IMR-90 (cell line): ENCODE results near the gene NCKAP5. TPM values are rescaled to one million over a fixed set of nuclear protein-coding genes. Genes with fewer than 3 reads are reported as not detected.

Source experiments
- ATAC-seq: fragments of 200-7000 bp; cut with Tn5 transposase; 2 replicates; pipeline ENCODE4 v1.9.1; 2020; ENCODE audit warnings: low read depth, mild to moderate bottlenecking, moderate library complexity
- BruUV-seq: library from RNA; stranded (reverse); fragments of 400-500 nt; replicated peaks from 2 replicates; lab custom pipeline; 2021; lab: Mats Ljungman, UMichigan
- CTCF ChIA-PET: fragments of 300-600 bp; formaldehyde crosslinking; extraction: SDS; loops from one replicate; lab custom pipeline; 2021; ENCODE audit warnings: antibody characterized with exemption; lab: Yijun Ruan, JAX
- POLR2A ChIA-PET: fragments of 300-600 bp; sonication (Branson Sonifier 250); formaldehyde crosslinking; loops from one replicate; lab custom pipeline; 2022; ENCODE audit warnings: antibody characterized with exemption; ENCODE audit not compliant: unreplicated experiment; lab: Charles Lee
- DNase-seq: peaks from one replicate; pipeline ENCODE4 v3.0.0; 2013
- H2AFZ ChIP-seq: replicated peaks from 2 replicates; pipeline ENCODE3; 2013; ENCODE audit warnings: low read length, mild to moderate bottlenecking; ENCODE audit not compliant: poor library complexity
- H2AK5ac ChIP-seq: 2 replicates; pipeline ENCODE4 v1.6.1; 2013; ENCODE audit warnings: low read depth, low read length, inconsistent platforms
- H2AK9ac ChIP-seq: replicated peaks from 2 replicates; pipeline ENCODE3; 2013; ENCODE audit warnings: mild to moderate bottlenecking, low read depth, low read length, moderate library complexity; ENCODE audit not compliant: poor library complexity
- H2BK120ac ChIP-seq: 2 replicates; pipeline ENCODE4 v1.6.1; 2013; ENCODE audit warnings: low read depth, low read length, inconsistent platforms
- H2BK15ac ChIP-seq: 3 replicates; pipeline ENCODE4 v1.6.1; 2013; ENCODE audit warnings: low read depth, low read length, inconsistent platforms
- H2BK20ac ChIP-seq: 2 replicates; pipeline ENCODE4 v1.6.1; 2013; ENCODE audit warnings: low read depth, mild to moderate bottlenecking, inconsistent platforms, low read length, moderate library complexity
- H2BK5ac ChIP-seq: 2 replicates; pipeline ENCODE4 v1.6.1; 2013; ENCODE audit warnings: mild to moderate bottlenecking, low read depth, low read length, inconsistent platforms; ENCODE audit not compliant: poor library complexity, severe bottlenecking
- H3K14ac ChIP-seq: replicated peaks from 2 replicates; pipeline ENCODE4 v1.6.1; 2013; ENCODE audit warnings: low read depth, low read length, inconsistent platforms
- H3K18ac ChIP-seq: 2 replicates; pipeline ENCODE4 v1.6.1; 2013; ENCODE audit warnings: low read depth, low read length, control low read depth
- H3K23ac ChIP-seq: 2 replicates; pipeline ENCODE4 v1.6.1; 2013; ENCODE audit warnings: low read depth, low read length, inconsistent platforms
- H3K27ac ChIP-seq: 2 replicates; pipeline ENCODE4 v1.5.1; 2013; ENCODE audit warnings: mild to moderate bottlenecking, control low read depth, low read length; ENCODE audit not compliant: insufficient read depth
- H3K27me3 ChIP-seq: 2 replicates; pipeline ENCODE4 v1.6.1; 2013; ENCODE audit warnings: low read length; ENCODE audit not compliant: control insufficient read depth, insufficient read depth
- H3K36me3 ChIP-seq: 2 replicates; pipeline ENCODE4 v1.6.1; 2013; ENCODE audit warnings: low read length, mixed read lengths; ENCODE audit not compliant: control insufficient read depth, insufficient read depth
- H3K4ac ChIP-seq: 2 replicates; pipeline ENCODE4 v1.6.1; 2013; ENCODE audit warnings: low read depth, low read length, inconsistent platforms
- H3K4me1 ChIP-seq: 2 replicates; pipeline ENCODE4 v1.6.1; 2013; ENCODE audit warnings: low read length, mixed read lengths; ENCODE audit not compliant: control insufficient read depth, insufficient read depth
- H3K4me2 ChIP-seq: 2 replicates; pipeline ENCODE4 v1.6.1; 2013; ENCODE audit warnings: low read depth, mild to moderate bottlenecking, control low read depth, low read length, moderate library complexity
- H3K4me3 ChIP-seq: 2 replicates; pipeline ENCODE4 v1.5.1; 2013; ENCODE audit warnings: low read depth, mild to moderate bottlenecking, control low read depth, low read length, moderate library complexity; ENCODE audit not compliant: insufficient read depth
- H3K56ac ChIP-seq: 2 replicates; pipeline ENCODE4 v1.6.1; 2013; ENCODE audit warnings: low read length, inconsistent platforms; ENCODE audit not compliant: insufficient read depth; ENCODE audit errors: extremely low read depth
- H3K79me1 ChIP-seq, 2 experiments: 2 replicates each; pipeline ENCODE4 v1.6.1; 2013; ENCODE audit warnings: low read length in 2 of 2, inconsistent platforms in 1 of 2, low read depth in 1 of 2
- H3K9ac ChIP-seq: 2 replicates; pipeline ENCODE4 v1.6.1; 2013; ENCODE audit warnings: low read depth, low read length, control low read depth
- H3K9me1 ChIP-seq: 2 replicates; pipeline ENCODE4 v1.6.1; 2013; ENCODE audit warnings: low read length, inconsistent platforms; ENCODE audit not compliant: insufficient read depth
- H3K9me3 ChIP-seq: 2 replicates; pipeline ENCODE4 v1.6.1; 2013; ENCODE audit warnings: low read length; ENCODE audit not compliant: control insufficient read depth, insufficient read depth
- H4K20me1 ChIP-seq: 2 replicates; pipeline ENCODE4 v1.6.1; 2013; ENCODE audit warnings: low read length, inconsistent platforms; ENCODE audit not compliant: insufficient read depth
- H4K5ac ChIP-seq: 2 replicates; pipeline ENCODE4 v1.6.1; 2013; ENCODE audit warnings: mild to moderate bottlenecking, low read depth, low read length, control low read depth
- H4K8ac ChIP-seq, 2 experiments: 2 replicates each; pipeline ENCODE4 v1.6.1; 2013; ENCODE audit warnings: low read depth in 2 of 2, low read length in 2 of 2, control low read depth in 1 of 2, inconsistent platforms in 1 of 2
- H4K91ac ChIP-seq: 2 replicates; pipeline ENCODE4 v1.6.1; 2013; ENCODE audit warnings: low read depth, low read length, inconsistent platforms; ENCODE audit not compliant: insufficient read depth
- CEBPB ChIP-seq: IDR thresholded peaks from 2 replicates; pipeline ENCODE4 v1.6.1; 2012; ENCODE audit warnings: low read depth, low read length, improper control_type of control experiment
- CHD1 ChIP-seq: IDR thresholded peaks from 2 replicates; pipeline ENCODE4 v1.6.1; 2012; ENCODE audit warnings: low read depth, low read length, improper control_type of control experiment
- FOS ChIP-seq: fragments of 150-350 bp; IDR thresholded peaks from 2 replicates; pipeline ENCODE4 v1.6.1; 2016; ENCODE audit warnings: low read depth, low read length
- MAFK ChIP-seq: IDR thresholded peaks from 2 replicates; pipeline ENCODE4 v1.6.1; 2012; ENCODE audit warnings: low read depth, low read length, improper control_type of control experiment
- MXI1 ChIP-seq: IDR thresholded peaks from 2 replicates; pipeline ENCODE4 v1.6.1; 2012; ENCODE audit warnings: low read depth, mild to moderate bottlenecking, low read length, moderate library complexity, borderline replicate concordance
- RFX5 ChIP-seq: IDR thresholded peaks from 2 replicates; pipeline ENCODE4 v1.8.0; 2012; ENCODE audit warnings: low read depth, mild to moderate bottlenecking, low read length, moderate library complexity
- WGBS, 2 experiments: methylation state at CpG; one replicate each; pipeline versions ENCODE4 v1.1.5 to v1.1.7; 2013; ENCODE audit warnings: missing lambda C conversion rate in 2 of 2; ENCODE audit not compliant: insufficient read length in 1 of 2; ENCODE audit errors: extremely low coverage in 2 of 2; 5-methylcytosine and 5-hydroxymethylcytosine counted together
- dilution Hi-C: fragments of 300-500 bp; cut with HindIII; formaldehyde crosslinking; loops from one replicate; pipeline ENCODE4 v1.14.3; 2018; ENCODE audit warnings: low sequenced_read_pairs; ENCODE audit not compliant: unreplicated experiment
- in situ Hi-C: fragments of 300-500 bp; cut with MboI; formaldehyde crosslinking; loops from 3 replicates; pipeline ENCODE4 v1.14.3; 2019; ENCODE audit warnings: low sequenced_read_pairs, inconsistent platforms, mixed read lengths
- intact Hi-C: fragments of 100-400 bp; cut with micrococcal nuclease; formaldehyde crosslinking; loops from 2 replicates; pipeline ENCODE4 v1.10.0; 2022
- polyA plus RNA-seq, 3 experiments: library from polyadenylated mRNA; depleted of rRNA; stranded (reverse); fragments of >200 nt; gene quantifications; 2 replicates each; pipeline ENCODE4 v1.2.3, GENCODE V29; 2012; ENCODE audit warnings: low replicate concordance in 1 of 3
- total RNA-seq: library from RNA; depleted of rRNA; stranded (reverse); fragments of >200 nt; gene quantifications from 2 replicates; pipeline ENCODE4 v1.2.3, GENCODE V29; 2012
- TF ChIP-seq, protein P1 (sequence below): fragments of 150-350 bp; IDR thresholded peaks from 2 replicates; pipeline ENCODE4 v1.6.1; 2017; ENCODE audit warnings: mild to moderate bottlenecking, antibody characterized with exemption, low read length, low read depth

The NCKAP5 gene
- total and polyA plus RNA-seq, 2 of the 4 experiments (the other 2 are of a cell fraction) = 2.7 to 3.9 TPM

DNA sequence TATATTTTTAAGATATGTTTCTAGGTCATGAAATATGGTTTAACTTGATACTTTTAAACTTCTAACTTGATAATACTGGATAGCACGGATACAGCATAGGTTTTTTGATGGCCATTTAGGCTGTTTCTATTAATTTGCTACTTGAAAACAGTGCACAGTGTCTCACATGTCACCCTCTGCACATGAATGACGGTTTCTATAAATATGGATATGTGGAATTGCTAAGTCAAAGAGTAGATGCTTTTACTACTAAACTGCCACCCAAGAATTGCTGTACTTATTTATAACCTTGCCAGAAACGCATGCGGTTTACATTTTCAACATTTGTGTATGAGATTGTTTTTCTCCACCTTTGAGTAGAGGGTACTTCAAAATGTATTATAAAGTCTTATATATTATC, 723.7 kb downstream of the NCKAP5 start:
- H3K18ac ChIP-seq = no peak overlapping the region
- no peak overlapping the region for H2BK15ac ChIP-seq
- H3K4me2 ChIP-seq = no peak overlapping the region
- no peak overlapping the region for H3K56ac ChIP-seq
- intact Hi-C loops (no loop called here), dilution Hi-C loops (no loop called here), in situ Hi-C loops (no loop called here)
- no peak overlapping the region for H4K5ac ChIP-seq
- DNase-seq (no peak), ATAC-seq (no peak)
- H3K4me1 ChIP-seq = peaks cover 1% of the 10 kb centered on the region; the same call in 1 of the 2 replicates
- no TSS peak for BruUV-seq
- H3K9me1 ChIP-seq = 0 out of 2 replicates have a peak, but pooled peaks cover 5% of the 10 kb centered on the region
- no peak overlapping the region for H4K91ac ChIP-seq
- H3K9me3 ChIP-seq = no peaks in the 10 kb centered on the region
- H4K20me1 ChIP-seq = no peaks in the 10 kb centered on the region
- H2BK120ac ChIP-seq = no peak overlapping the region
- H3K4me3 ChIP-seq = no peak overlapping the region
- no peak overlapping the region for H3K27ac ChIP-seq
- H4K8ac ChIP-seq = no peak overlapping the region
- no peak overlapping the region for H2BK20ac ChIP-seq
- TF ChIP-seq RFX5 (no peak), MXI1 (no peak), FOS (no peak), MAFK (no peak), CEBPB (no peak), CHD1 (no peak)
- TF ChIP-seq, protein P1, sequence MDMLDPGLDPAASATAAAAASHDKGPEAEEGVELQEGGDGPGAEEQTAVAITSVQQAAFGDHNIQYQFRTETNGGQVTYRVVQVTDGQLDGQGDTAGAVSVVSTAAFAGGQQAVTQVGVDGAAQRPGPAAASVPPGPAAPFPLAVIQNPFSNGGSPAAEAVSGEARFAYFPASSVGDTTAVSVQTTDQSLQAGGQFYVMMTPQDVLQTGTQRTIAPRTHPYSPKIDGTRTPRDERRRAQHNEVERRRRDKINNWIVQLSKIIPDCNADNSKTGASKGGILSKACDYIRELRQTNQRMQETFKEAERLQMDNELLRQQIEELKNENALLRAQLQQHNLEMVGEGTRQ = no peak
- H3K79me1 ChIP-seq = peaks cover 0 to 2% of the 10 kb centered on the region in 2 experiments; a peak in 1 of 4 replicates
- WGBS, 2 experiments = no CpG with 5 or more reads among the region's 4 CpGs
- no peak overlapping the region for H3K4ac ChIP-seq
- CTCF ChIA-PET = no interaction called here
- no peak overlapping the region for H3K23ac ChIP-seq
- no peak overlapping the region for H2BK5ac ChIP-seq
- POLR2A ChIA-PET = no interaction called here
- H3K27me3 ChIP-seq = no peaks in the 10 kb centered on the region
- H2AFZ ChIP-seq = no peak overlapping the region
- H3K14ac ChIP-seq = no peak overlapping the region
- H3K9ac ChIP-seq = no peak overlapping the region
- H2AK5ac ChIP-seq = no peak overlapping the region
- H2AK9ac ChIP-seq = no peak overlapping the region
- H3K36me3 ChIP-seq = no peaks in the 10 kb centered on the region
